ENCODE measurements around the gene ATAD3A.
"Not testable (repeated sequence)": the region's sequence is repeated elsewhere in the genome, so short reads cannot be mapped to it uniquely, and the experiment has no call there.

- not testable (repeated sequence) for TF ChIP-seq CTCF, POLR2A (IDR thresholded peaks at IDR 0.05)
Measured at GRCh38 chr1:1468196-1468985, 43.6 kb upstream of the ATAD3A start.

Measured in Peyer's patch (tissue), 4 donors.